Central memory CD8-positive, alpha-beta T cell (primary cell): ENCODE measurements around the gene OR8D2.

Source experiments
- ATAC-seq: fragments of 150-1000 bp; cut with Tn5 transposase; replicated peaks from 2 replicates; pipeline ENCODE4 v1.10.0; 2022; ENCODE audit warnings: mild to moderate bottlenecking, moderate FRiP score, moderate number of reproducible peaks; ENCODE audit not compliant: poor library complexity, severe bottlenecking; ENCODE audit errors: extremely low read depth
- DNase-seq, 2 donors: peaks; one replicate each; pipeline ENCODE4 v3.0.0; 2021; ENCODE audit warnings: low spot score in 2 of 2
- H3K27ac Mint-ChIP-seq: one replicate; pipeline ENCODE4 v1.8.0; 2022; ENCODE audit warnings: low read depth, mild to moderate bottlenecking, moderate library complexity, mixed read lengths
- H3K27me3 Mint-ChIP-seq: one replicate; pipeline ENCODE4 v1.8.0; 2022; ENCODE audit warnings: mixed read lengths
- H3K36me3 Mint-ChIP-seq: one replicate; pipeline ENCODE4 v1.8.0; 2022; ENCODE audit warnings: mild to moderate bottlenecking, moderate library complexity, mixed read lengths; ENCODE audit not compliant: insufficient read depth
- H3K4me1 Mint-ChIP-seq: one replicate; pipeline ENCODE4 v1.8.0; 2022; ENCODE audit warnings: mixed read lengths
- H3K4me3 Mint-ChIP-seq: one replicate; pipeline ENCODE4 v1.8.0; 2022; ENCODE audit warnings: mild to moderate bottlenecking, moderate library complexity, mixed read lengths
- H3K9me3 Mint-ChIP-seq: one replicate; pipeline ENCODE4 v1.8.0; 2022; ENCODE audit warnings: mixed read lengths

The OR8D2 gene

GRCh38 chr11:124320097-124320496 lies at the start of gene OR8D2:
Gene OR8D2, minus strand, starts transcription at chr11:124320197. Its CDS starts 0 bp downstream, at chr11:124320197.
- Mint-ChIP-seq H3K4me3 (no peak within 1 kb of the TSS), H3K36me3 (no peaks in the 10 kb centered on the region), H3K27ac (no peak within 1 kb of the TSS), H3K4me1 (no peaks in the 10 kb centered on the region), H3K27me3 (no peaks in the 10 kb centered on the region), H3K9me3 (peaks cover 18% of the 10 kb centered on the region)
- DNase-seq, result no peak
- no peak for ATAC-seq

- Mint-ChIP-seq H3K27me3 (no peaks in the 10 kb centered on the region), H3K9me3 (no peaks in the 10 kb centered on the region), H3K36me3 (peaks cover 1% of the 10 kb centered on the region), H3K4me1 (no peaks in the 10 kb centered on the region), H3K4me3 (no peak overlapping the region), H3K27ac (no peak overlapping the region)
- no peak for DNase-seq
- no peak for ATAC-seq
Observed at GRCh38 chr11:124359566-124359965, 39.6 kb upstream of the OR8D2 start.

GRCh38 chr11:124346311-124346955 lies 26.4 kb upstream of the OR8D2 start:
- Mint-ChIP-seq H3K27ac (no peak overlapping the region), H3K27me3 (no peaks in the 10 kb centered on the region), H3K36me3 (no peaks in the 10 kb centered on the region), H3K9me3 (peaks cover 11% of the 10 kb centered on the region), H3K4me3 (no peak overlapping the region), H3K4me1 (no peaks in the 10 kb centered on the region)
- ATAC-seq (no peak), DNase-seq (no peak)

- DNase-seq, result no peak
- no peak overlapping the region for H3K4me3 Mint-ChIP-seq
- no peak for ATAC-seq
- H3K27me3 Mint-ChIP-seq, result no peaks in the 10 kb centered on the region
- H3K9me3 Mint-ChIP-seq, result peaks cover under 1% of the 10 kb centered on the region
- H3K36me3 Mint-ChIP-seq, result no peaks in the 10 kb centered on the region
- H3K4me1 Mint-ChIP-seq, result no peaks in the 10 kb centered on the region
- no peak overlapping the region for H3K27ac Mint-ChIP-seq
Observed at GRCh38 chr11:124344346-124344745, 24.3 kb upstream of the OR8D2 start.

GRCh38 chr11:124340142-124340447 lies 20.1 kb upstream of the OR8D2 start:
- ATAC-seq (no peak), DNase-seq (no peak)
- Mint-ChIP-seq H3K4me3 (no peak overlapping the region), H3K36me3 (no peaks in the 10 kb centered on the region), H3K27me3 (no peaks in the 10 kb centered on the region), H3K27ac (no peak overlapping the region), H3K4me1 (no peaks in the 10 kb centered on the region), H3K9me3 (peaks cover 7% of the 10 kb centered on the region)

- Mint-ChIP-seq H3K36me3 (no peaks in the 10 kb centered on the region), H3K27ac (no peak overlapping the region), H3K9me3 (peaks cover 7% of the 10 kb centered on the region), H3K4me3 (no peak overlapping the region), H3K27me3 (no peaks in the 10 kb centered on the region), H3K4me1 (no peaks in the 10 kb centered on the region)
- DNase-seq, result no peak
- no peak for ATAC-seq
Observed at GRCh38 chr11:124339396-124340141, 19.6 kb upstream of the OR8D2 start.

- H3K4me3 Mint-ChIP-seq, result no peak overlapping the region
- no peak for ATAC-seq
- no peaks in the 10 kb centered on the region for H3K4me1 Mint-ChIP-seq
- no peaks in the 10 kb centered on the region for H3K36me3 Mint-ChIP-seq
- no peak overlapping the region for H3K27ac Mint-ChIP-seq
- H3K27me3 Mint-ChIP-seq, result no peaks in the 10 kb centered on the region
- DNase-seq, result no peak
- peaks cover 5% of the 10 kb centered on the region for H3K9me3 Mint-ChIP-seq
Observed at GRCh38 chr11:124331873-124332272, 11.9 kb upstream of the OR8D2 start.

- no peak for ATAC-seq
- Mint-ChIP-seq H3K4me3 (no peak overlapping the region), H3K9me3 (peaks cover 13% of the 10 kb centered on the region), H3K4me1 (no peaks in the 10 kb centered on the region), H3K27ac (no peak overlapping the region), H3K27me3 (no peaks in the 10 kb centered on the region), H3K36me3 (no peaks in the 10 kb centered on the region)
- DNase-seq, result no peak
Observed at GRCh38 chr11:124329787-124330478, 9.9 kb upstream of the OR8D2 start.

GRCh38 chr11:124327775-124328174 lies 7.8 kb upstream of the OR8D2 start:
- Mint-ChIP-seq H3K4me3 (no peak overlapping the region), H3K27ac (no peak overlapping the region), H3K36me3 (no peaks in the 10 kb centered on the region), H3K4me1 (no peaks in the 10 kb centered on the region), H3K9me3 (peaks cover 16% of the 10 kb centered on the region), H3K27me3 (no peaks in the 10 kb centered on the region)
- ATAC-seq, result no peak
- no peak for DNase-seq

- Mint-ChIP-seq H3K4me3 (no peak overlapping the region), H3K4me1 (no peaks in the 10 kb centered on the region), H3K27ac (no peak overlapping the region), H3K27me3 (no peaks in the 10 kb centered on the region), H3K36me3 (no peaks in the 10 kb centered on the region), H3K9me3 (peaks cover 25% of the 10 kb centered on the region)
- ATAC-seq (no peak), DNase-seq (no peak)
Observed at GRCh38 chr11:124322356-124322755, 2.4 kb upstream of the OR8D2 start.

- DNase-seq (no peak), ATAC-seq (no peak)
- Mint-ChIP-seq H3K4me3 (no peak overlapping the region), H3K27ac (no peak overlapping the region), H3K36me3 (no peaks in the 10 kb centered on the region), H3K9me3 (peaks cover 10% of the 10 kb centered on the region), H3K27me3 (no peaks in the 10 kb centered on the region), H3K4me1 (no peaks in the 10 kb centered on the region)
Observed at GRCh38 chr11:124315052-124315451, 4.9 kb downstream of the OR8D2 start.

GRCh38 chr11:124313849-124314248 lies 6.1 kb downstream of the OR8D2 start, which contains the start of gene OR8D1:
Gene OR8D1, minus strand, starts transcription at chr11:124313949. Its CDS starts 3,183 bp downstream, at chr11:124310766.
- no peaks in the 10 kb centered on the region for H3K27me3 Mint-ChIP-seq
- peaks cover 7% of the 10 kb centered on the region for H3K9me3 Mint-ChIP-seq
- H3K4me3 Mint-ChIP-seq, result no peak within 1 kb of the TSS
- H3K4me1 Mint-ChIP-seq, result no peaks in the 10 kb centered on the region
- DNase-seq (no peak), ATAC-seq (no peak)
- H3K27ac Mint-ChIP-seq, result no peak within 1 kb of the TSS
- no peaks in the 10 kb centered on the region for H3K36me3 Mint-ChIP-seq

- no peak overlapping the region for H3K27ac Mint-ChIP-seq
- no peak overlapping the region for H3K4me3 Mint-ChIP-seq
Observed at GRCh38 chr11:124313131-124313530, 6.9 kb downstream of the OR8D2 start.

More at GRCh38 chr11:124313131-124313530, 6.9 kb downstream of the OR8D2 start:
- H3K9me3 Mint-ChIP-seq, result peaks cover 7% of the 10 kb centered on the region
- no peaks in the 10 kb centered on the region for H3K4me1 Mint-ChIP-seq
- no peaks in the 10 kb centered on the region for H3K27me3 Mint-ChIP-seq
- H3K36me3 Mint-ChIP-seq, result no peaks in the 10 kb centered on the region
- ATAC-seq (no peak), DNase-seq (no peak)
